IMR-90 (cell line): ENCODE measurements around the gene CTAGE1. TPM values are rescaled to one million over a fixed set of nuclear protein-coding genes. Genes with fewer than 3 reads are reported as not detected.

ENCODE experiments used
- ATAC-seq: fragments of 200-7000 bp; cut with Tn5 transposase; 2 replicates; pipeline ENCODE4 v1.9.1; 2020; ENCODE audit warnings: low read depth, mild to moderate bottlenecking, moderate library complexity
- BruUV-seq: library from RNA; stranded (reverse); fragments of 400-500 nt; replicated peaks from 2 replicates; lab custom pipeline; 2021; lab: Mats Ljungman, UMichigan
- CTCF ChIA-PET: fragments of 300-600 bp; formaldehyde crosslinking; extraction: SDS; loops from one replicate; lab custom pipeline; 2021; ENCODE audit warnings: antibody characterized with exemption; lab: Yijun Ruan, JAX
- POLR2A ChIA-PET: fragments of 300-600 bp; sonication (Branson Sonifier 250); formaldehyde crosslinking; loops from one replicate; lab custom pipeline; 2022; ENCODE audit warnings: antibody characterized with exemption; ENCODE audit not compliant: unreplicated experiment; lab: Charles Lee
- DNase-seq: peaks from one replicate; pipeline ENCODE4 v3.0.0; 2013
- H2AFZ ChIP-seq: replicated peaks from 2 replicates; pipeline ENCODE3; 2013; ENCODE audit warnings: low read length, mild to moderate bottlenecking; ENCODE audit not compliant: poor library complexity
- H2AK5ac ChIP-seq: 2 replicates; pipeline ENCODE4 v1.6.1; 2013; ENCODE audit warnings: low read depth, low read length, inconsistent platforms
- H2AK9ac ChIP-seq: replicated peaks from 2 replicates; pipeline ENCODE3; 2013; ENCODE audit warnings: mild to moderate bottlenecking, low read depth, low read length, moderate library complexity; ENCODE audit not compliant: poor library complexity
- H2BK120ac ChIP-seq: 2 replicates; pipeline ENCODE4 v1.6.1; 2013; ENCODE audit warnings: low read depth, low read length, inconsistent platforms
- H2BK15ac ChIP-seq: 3 replicates; pipeline ENCODE4 v1.6.1; 2013; ENCODE audit warnings: low read depth, low read length, inconsistent platforms
- H2BK20ac ChIP-seq: 2 replicates; pipeline ENCODE4 v1.6.1; 2013; ENCODE audit warnings: low read depth, mild to moderate bottlenecking, inconsistent platforms, low read length, moderate library complexity
- H2BK5ac ChIP-seq: 2 replicates; pipeline ENCODE4 v1.6.1; 2013; ENCODE audit warnings: mild to moderate bottlenecking, low read depth, low read length, inconsistent platforms; ENCODE audit not compliant: poor library complexity, severe bottlenecking
- H3K14ac ChIP-seq: replicated peaks from 2 replicates; pipeline ENCODE4 v1.6.1; 2013; ENCODE audit warnings: low read depth, low read length, inconsistent platforms
- H3K18ac ChIP-seq: 2 replicates; pipeline ENCODE4 v1.6.1; 2013; ENCODE audit warnings: low read depth, low read length, control low read depth
- H3K23ac ChIP-seq: 2 replicates; pipeline ENCODE4 v1.6.1; 2013; ENCODE audit warnings: low read depth, low read length, inconsistent platforms
- H3K27ac ChIP-seq: 2 replicates; pipeline ENCODE4 v1.5.1; 2013; ENCODE audit warnings: mild to moderate bottlenecking, control low read depth, low read length; ENCODE audit not compliant: insufficient read depth
- H3K27me3 ChIP-seq: 2 replicates; pipeline ENCODE4 v1.6.1; 2013; ENCODE audit warnings: low read length; ENCODE audit not compliant: control insufficient read depth, insufficient read depth
- H3K36me3 ChIP-seq: 2 replicates; pipeline ENCODE4 v1.6.1; 2013; ENCODE audit warnings: low read length, mixed read lengths; ENCODE audit not compliant: control insufficient read depth, insufficient read depth
- H3K4ac ChIP-seq: 2 replicates; pipeline ENCODE4 v1.6.1; 2013; ENCODE audit warnings: low read depth, low read length, inconsistent platforms
- H3K4me1 ChIP-seq: 2 replicates; pipeline ENCODE4 v1.6.1; 2013; ENCODE audit warnings: low read length, mixed read lengths; ENCODE audit not compliant: control insufficient read depth, insufficient read depth
- H3K4me2 ChIP-seq: 2 replicates; pipeline ENCODE4 v1.6.1; 2013; ENCODE audit warnings: low read depth, mild to moderate bottlenecking, control low read depth, low read length, moderate library complexity
- H3K4me3 ChIP-seq: 2 replicates; pipeline ENCODE4 v1.5.1; 2013; ENCODE audit warnings: low read depth, mild to moderate bottlenecking, control low read depth, low read length, moderate library complexity; ENCODE audit not compliant: insufficient read depth
- H3K56ac ChIP-seq: 2 replicates; pipeline ENCODE4 v1.6.1; 2013; ENCODE audit warnings: low read length, inconsistent platforms; ENCODE audit not compliant: insufficient read depth; ENCODE audit errors: extremely low read depth
- H3K79me1 ChIP-seq, 2 experiments: 2 replicates each; pipeline ENCODE4 v1.6.1; 2013; ENCODE audit warnings: low read length in 2 of 2, inconsistent platforms in 1 of 2, low read depth in 1 of 2
- H3K9ac ChIP-seq: 2 replicates; pipeline ENCODE4 v1.6.1; 2013; ENCODE audit warnings: low read depth, low read length, control low read depth
- H3K9me1 ChIP-seq: 2 replicates; pipeline ENCODE4 v1.6.1; 2013; ENCODE audit warnings: low read length, inconsistent platforms; ENCODE audit not compliant: insufficient read depth
- H3K9me3 ChIP-seq: 2 replicates; pipeline ENCODE4 v1.6.1; 2013; ENCODE audit warnings: low read length; ENCODE audit not compliant: control insufficient read depth, insufficient read depth
- H4K20me1 ChIP-seq: 2 replicates; pipeline ENCODE4 v1.6.1; 2013; ENCODE audit warnings: low read length, inconsistent platforms; ENCODE audit not compliant: insufficient read depth
- H4K5ac ChIP-seq: 2 replicates; pipeline ENCODE4 v1.6.1; 2013; ENCODE audit warnings: mild to moderate bottlenecking, low read depth, low read length, control low read depth
- H4K8ac ChIP-seq, 2 experiments: 2 replicates each; pipeline ENCODE4 v1.6.1; 2013; ENCODE audit warnings: low read depth in 2 of 2, low read length in 2 of 2, control low read depth in 1 of 2, inconsistent platforms in 1 of 2
- H4K91ac ChIP-seq: 2 replicates; pipeline ENCODE4 v1.6.1; 2013; ENCODE audit warnings: low read depth, low read length, inconsistent platforms; ENCODE audit not compliant: insufficient read depth
- BHLHE40 ChIP-seq: fragments of 150-350 bp; IDR thresholded peaks from 2 replicates; pipeline ENCODE4 v1.6.1; 2016; ENCODE audit warnings: mild to moderate bottlenecking, low read depth, low read length
- CEBPB ChIP-seq: IDR thresholded peaks from 2 replicates; pipeline ENCODE4 v1.6.1; 2012; ENCODE audit warnings: low read depth, low read length, improper control_type of control experiment
- CHD1 ChIP-seq: IDR thresholded peaks from 2 replicates; pipeline ENCODE4 v1.6.1; 2012; ENCODE audit warnings: low read depth, low read length, improper control_type of control experiment
- CTCF ChIP-seq: conservative IDR thresholded peaks from 2 replicates; pipeline ENCODE4 v1.5.1; 2012; ENCODE audit warnings: mild to moderate bottlenecking, low read depth, low read length, improper control_type of control experiment
- ELK1 ChIP-seq: fragments of 150-350 bp; IDR thresholded peaks from 2 replicates; pipeline ENCODE4 v1.6.1; 2016; ENCODE audit warnings: low read depth, mild to moderate bottlenecking, low read length, moderate library complexity, borderline replicate concordance
- FOS ChIP-seq: fragments of 150-350 bp; IDR thresholded peaks from 2 replicates; pipeline ENCODE4 v1.6.1; 2016; ENCODE audit warnings: low read depth, low read length
- MAFK ChIP-seq: IDR thresholded peaks from 2 replicates; pipeline ENCODE4 v1.6.1; 2012; ENCODE audit warnings: low read depth, low read length, improper control_type of control experiment
- MAZ ChIP-seq: IDR thresholded peaks from 2 replicates; pipeline ENCODE4 v1.6.1; 2012; ENCODE audit warnings: low read depth, mild to moderate bottlenecking, low read length, improper control_type of control experiment, moderate library complexity, borderline replicate concordance
- MXI1 ChIP-seq: IDR thresholded peaks from 2 replicates; pipeline ENCODE4 v1.6.1; 2012; ENCODE audit warnings: low read depth, mild to moderate bottlenecking, low read length, moderate library complexity, borderline replicate concordance
- NFE2L2 ChIP-seq: fragments of 150-350 bp; IDR thresholded peaks from 2 replicates; pipeline ENCODE4 v1.6.1; 2016; ENCODE audit warnings: low read depth, mild to moderate bottlenecking, low read length
- POLR2A ChIP-seq: IDR thresholded peaks from 2 replicates; pipeline ENCODE4 v1.6.1; 2012; ENCODE audit warnings: mild to moderate bottlenecking, low read depth, low read length
- RAD21 ChIP-seq: IDR thresholded peaks from 2 replicates; pipeline ENCODE4 v1.6.1; 2012; ENCODE audit warnings: low read length, improper control_type of control experiment
- RCOR1 ChIP-seq: IDR thresholded peaks from 2 replicates; pipeline ENCODE4 v1.6.1; 2012; ENCODE audit warnings: mild to moderate bottlenecking, low read length, improper control_type of control experiment; ENCODE audit not compliant: insufficient replicate concordance
- RFX5 ChIP-seq: IDR thresholded peaks from 2 replicates; pipeline ENCODE4 v1.8.0; 2012; ENCODE audit warnings: low read depth, mild to moderate bottlenecking, low read length, moderate library complexity
- SMC3 ChIP-seq: fragments of 150-350 bp; IDR thresholded peaks from 2 replicates; pipeline ENCODE4 v1.6.1; 2016; ENCODE audit warnings: low read depth, mild to moderate bottlenecking, antibody characterized with exemption, low read length, moderate library complexity
- USF2 ChIP-seq: fragments of 150-350 bp; IDR thresholded peaks from 2 replicates; pipeline ENCODE4 v1.6.1; 2017; ENCODE audit warnings: mild to moderate bottlenecking, antibody characterized with exemption, low read length, low read depth
- dilution Hi-C: fragments of 300-500 bp; cut with HindIII; formaldehyde crosslinking; loops from one replicate; pipeline ENCODE4 v1.14.3; 2018; ENCODE audit warnings: low sequenced_read_pairs; ENCODE audit not compliant: unreplicated experiment
- in situ Hi-C: fragments of 300-500 bp; cut with MboI; formaldehyde crosslinking; loops from 3 replicates; pipeline ENCODE4 v1.14.3; 2019; ENCODE audit warnings: low sequenced_read_pairs, inconsistent platforms, mixed read lengths
- intact Hi-C: fragments of 100-400 bp; cut with micrococcal nuclease; formaldehyde crosslinking; loops from 2 replicates; pipeline ENCODE4 v1.10.0; 2022
- polyA plus RNA-seq, 3 experiments: library from polyadenylated mRNA; depleted of rRNA; stranded (reverse); fragments of >200 nt; gene quantifications; 2 replicates each; pipeline ENCODE4 v1.2.3, GENCODE V29; 2012; ENCODE audit warnings: low replicate concordance in 1 of 3
- total RNA-seq: library from RNA; depleted of rRNA; stranded (reverse); fragments of >200 nt; gene quantifications from 2 replicates; pipeline ENCODE4 v1.2.3, GENCODE V29; 2012

Gene CTAGE1
- total and polyA plus RNA-seq, 2 of the 4 experiments (the other 2 are of a cell fraction), result 0.09 TPM; not detected in 1

GRCh38 chr18:22367303-22367702 lies 50.4 kb downstream of the CTAGE1 start:
- H3K27ac ChIP-seq, result no peak overlapping the region
- BruUV-seq, result no TSS peak
- H2AK9ac ChIP-seq, result no peak overlapping the region
- no peak overlapping the region for H2BK20ac ChIP-seq
- POLR2A ChIA-PET, result no interaction called here
- no peaks in the 10 kb centered on the region for H3K9me3 ChIP-seq
- no peaks in the 10 kb centered on the region for H3K9me1 ChIP-seq
- no peak overlapping the region for H3K4me2 ChIP-seq
- H4K20me1 ChIP-seq, result no peaks in the 10 kb centered on the region
- in situ Hi-C loops, result no loop called here
- dilution Hi-C loops, result no loop called here
- DNase-seq, result peak; percentile 47
- H3K9ac ChIP-seq, result no peak overlapping the region
- peaks cover 16% of the 10 kb centered on the region for H3K27me3 ChIP-seq
- H3K23ac ChIP-seq, result no peak overlapping the region
- H3K4ac ChIP-seq, result no peak overlapping the region
- no peak overlapping the region for H3K14ac ChIP-seq
- TF ChIP-seq SMC3, result no peak
- TF ChIP-seq NFE2L2, result no peak
- no peak for TF ChIP-seq CTCF
- no peak for TF ChIP-seq USF2
- TF ChIP-seq POLR2A, result no peak
- no peak for TF ChIP-seq CEBPB
- TF ChIP-seq BHLHE40, result no peak
- no peak for TF ChIP-seq RFX5
- no peak for TF ChIP-seq ELK1
- TF ChIP-seq FOS, result no peak
- TF ChIP-seq CHD1, result no peak
- TF ChIP-seq MAFK, result no peak
- no peak for TF ChIP-seq RCOR1
- no peak for TF ChIP-seq MAZ
- no peak for TF ChIP-seq MXI1
- TF ChIP-seq RAD21, result no peak
- H2AFZ ChIP-seq, result no peak overlapping the region
- no peak overlapping the region for H2BK5ac ChIP-seq
- no peaks in the 10 kb centered on the region for H3K4me1 ChIP-seq
- H2BK120ac ChIP-seq, result no peak overlapping the region
- H4K5ac ChIP-seq, result no peak overlapping the region
- H2BK15ac ChIP-seq, result no peak overlapping the region
- no peak overlapping the region for H3K18ac ChIP-seq
- H3K56ac ChIP-seq, result no peak overlapping the region
- H4K91ac ChIP-seq, result no peak overlapping the region
- H3K36me3 ChIP-seq, result no peaks in the 10 kb centered on the region
- ATAC-seq, result no peak
- H4K8ac ChIP-seq, result no peak overlapping the region
- no peaks in the 10 kb centered on the region for H3K79me1 ChIP-seq
- H2AK5ac ChIP-seq, result no peak overlapping the region
- intact Hi-C loops, result loop anchor here (5.0 kb wide), 1 partner anchor 195 kb away; no protein-coding TSS in a partner anchor
- CTCF ChIA-PET, result interaction anchor here (0.7 kb wide), 1 partner anchor 96 kb away, joined by 3 read pairs; no protein-coding TSS in a partner anchor
- no peak overlapping the region for H3K4me3 ChIP-seq
